HepG2 (cell line): ENCODE measurements around the gene MTA1. TPM values are rescaled to one million over a fixed set of nuclear protein-coding genes. Genes with fewer than 3 reads are reported as not detected.

ENCODE experiments used
- ATAC-seq: fragments of 200-7000 bp; cut with Tn5 transposase; 3 replicates; pipeline ENCODE4 v1.9.1; 2020; ENCODE audit warnings: mild to moderate bottlenecking, moderate library complexity
- BruUV-seq: library from RNA; stranded (reverse); fragments of 400-500 nt; replicated peaks from 2 replicates; lab custom pipeline; 2021; lab: Mats Ljungman, UMichigan
- CTCF ChIA-PET: fragments of 300-600 bp; formaldehyde crosslinking; extraction: SDS; loops from one replicate; lab custom pipeline; 2021; ENCODE audit warnings: low total read pairs, inconsistent platforms, low intra/inter-chr PET ratio; lab: Yijun Ruan, JAX
- POLR2A ChIA-PET: fragments of 350-600 bp; sonication (Branson Sonifier 250); formaldehyde crosslinking; loops from one replicate; lab custom pipeline; 2020; ENCODE audit warnings: antibody characterized with exemption, inconsistent platforms; lab: Yijun Ruan, JAX
- DNase-seq: peaks from one replicate; pipeline ENCODE4 v3.0.0-alpha.2; 2015; ENCODE audit warnings: low spot score
- FAIRE-seq: peaks from 3 replicates; lab custom pipeline; 2011; peaks lifted over from hg19 to GRCh38; lab: Jason Lieb, UNC
- H2AFZ ChIP-seq: one replicate; pipeline ENCODE4 v1.6.1; 2011; ENCODE audit warnings: low read length, inconsistent platforms
- H3K27ac ChIP-seq: fragments of 300-600 bp; 3 replicates; pipeline ENCODE4 v1.8.0; 2011; ENCODE audit warnings: mixed run types, mild to moderate bottlenecking, mixed read lengths, low read length, inconsistent platforms; ENCODE audit not compliant: insufficient read depth; ENCODE audit errors: extremely low read length
- H3K27me3 ChIP-seq, 2 experiments: fragments of 200-600 bp in 1 of 2; 2 replicates in 1 of 2; 3 replicates in 1 of 2; pipeline versions ENCODE4 v1.6.0 to v1.8.0; 2011; ENCODE audit warnings: low read length in 2 of 2, mild to moderate bottlenecking in 2 of 2, moderate library complexity in 2 of 2, inconsistent platforms in 1 of 2; ENCODE audit not compliant: insufficient read depth in 2 of 2, control insufficient read depth in 1 of 2
- H3K36me3 ChIP-seq, 2 experiments: fragments of 200-600 bp in 1 of 2; replicated peaks in 1 of 2; 2 replicates in 1 of 2; 3 replicates in 1 of 2; pipeline versions ENCODE4 v1.5.1 to v1.8.0; 2011; ENCODE audit warnings: low read length in 2 of 2, inconsistent platforms in 1 of 2; ENCODE audit not compliant: insufficient read depth in 2 of 2, control insufficient read depth in 1 of 2
- H3K4me1 ChIP-seq: 2 replicates; pipeline ENCODE4 v1.5.1; 2012; ENCODE audit warnings: low read length, inconsistent platforms; ENCODE audit not compliant: insufficient read depth
- H3K4me2 ChIP-seq: 2 replicates; pipeline ENCODE4 v1.6.0; 2011; ENCODE audit warnings: low read depth, low read length, inconsistent platforms
- H3K4me3 ChIP-seq, 3 experiments: fragments of 200-600 bp in 1 of 3; sonication (generic), shearing (Covaris generic) in 1 of 3; replicated peaks in 1 of 3; 2 replicates each; pipeline ENCODE4 v1.5.1; 2011 to 2016; ENCODE audit warnings: low read length in 3 of 3, inconsistent platforms in 2 of 3, low read depth in 2 of 3, mild to moderate bottlenecking in 2 of 3, control low read depth in 1 of 3, mixed read lengths in 1 of 3; ENCODE audit not compliant: insufficient read depth in 1 of 3
- H3K79me2 ChIP-seq: one replicate; pipeline ENCODE4 v1.6.1; 2011; ENCODE audit warnings: low read length, inconsistent platforms; ENCODE audit not compliant: insufficient read depth
- H3K9ac ChIP-seq: 2 replicates; pipeline ENCODE4 v1.6.0; 2011; ENCODE audit warnings: mild to moderate bottlenecking, low read depth, low read length, inconsistent platforms; ENCODE audit not compliant: insufficient read depth
- H3K9me3 ChIP-seq: 2 replicates; pipeline ENCODE4 v1.5.1; 2012; ENCODE audit warnings: mild to moderate bottlenecking, low read length
- H4K20me1 ChIP-seq: 2 replicates; pipeline ENCODE4 v1.6.0; 2011; ENCODE audit warnings: inconsistent platforms, mild to moderate bottlenecking, low read length, moderate library complexity; ENCODE audit not compliant: insufficient read depth
- AGO2 ChIP-seq: fragments of 200-400 bp; formaldehyde crosslinking; optimal IDR thresholded peaks from 2 replicates; pipeline ENCODE3; 2017; ENCODE audit warnings: mild to moderate bottlenecking, low read depth, low read length, moderate library complexity
- ARHGAP35 ChIP-seq: sonication (generic); formaldehyde crosslinking; IDR thresholded peaks from 2 replicates; pipeline ENCODE4 v1.9.0; 2022; ENCODE audit warnings: mild to moderate bottlenecking, inconsistent platforms, moderate library complexity, missing genetic modification reagents, borderline replicate concordance
- ATF7-NPFF ChIP-seq: sonication (generic); formaldehyde crosslinking; IDR thresholded peaks from 2 replicates; pipeline ENCODE4 v1.8.1; 2023; ENCODE audit warnings: mild to moderate bottlenecking, low read depth, missing genetic modification reagents, moderate library complexity
- BRD4 ChIP-seq: sonication (generic); formaldehyde crosslinking; IDR thresholded peaks from 2 replicates; pipeline ENCODE4 v1.4.0; 2020; ENCODE audit warnings: missing genetic modification reagents
- PCBP2 ChIP-seq: fragments of 200-400 bp; formaldehyde crosslinking; optimal IDR thresholded peaks from 2 replicates; pipeline ENCODE3; 2018; ENCODE audit warnings: low read length, low read depth; ENCODE audit not compliant: poor library complexity, severe bottlenecking
- SP2 ChIP-seq: sonication (generic); formaldehyde crosslinking; IDR thresholded peaks from 2 replicates; pipeline ENCODE4 v1.5.1; 2020; ENCODE audit warnings: mild to moderate bottlenecking, missing genetic modification reagents
- ZBTB8A ChIP-seq: sonication (generic); formaldehyde crosslinking; IDR thresholded peaks from 2 replicates; pipeline ENCODE4 v1.4.0; 2020; ENCODE audit warnings: mild to moderate bottlenecking, low read depth, missing genetic modification reagents, borderline replicate concordance
- ZFP90 ChIP-seq: sonication (generic); formaldehyde crosslinking; IDR thresholded peaks from 2 replicates; pipeline ENCODE4 v1.8.0; 2022; ENCODE audit warnings: missing genetic modification reagents, mild to moderate bottlenecking, inconsistent platforms, borderline replicate concordance
- ZNF292 ChIP-seq: sonication (generic); formaldehyde crosslinking; IDR thresholded peaks from 2 replicates; pipeline ENCODE4 v1.8.1; 2022; ENCODE audit warnings: mild to moderate bottlenecking, low read depth, missing genetic modification reagents, borderline replicate concordance
- ZNF317 ChIP-seq: sonication (generic); formaldehyde crosslinking; IDR thresholded peaks from 2 replicates; pipeline ENCODE4 v1.5.0; 2020; ENCODE audit warnings: mild to moderate bottlenecking, missing genetic modification reagents
- ZNF616 ChIP-seq: sonication (generic); formaldehyde crosslinking; IDR thresholded peaks from 2 replicates; pipeline ENCODE4 v1.5.0; 2020; ENCODE audit warnings: low read depth, mild to moderate bottlenecking, missing genetic modification reagents
- ZNF709 ChIP-seq: sonication (generic); formaldehyde crosslinking; IDR thresholded peaks from 2 replicates; pipeline ENCODE4 v1.5.0; 2020; ENCODE audit warnings: mild to moderate bottlenecking, missing genetic modification reagents
- ZNF788 ChIP-seq: sonication (generic); formaldehyde crosslinking; IDR thresholded peaks from 2 replicates; pipeline ENCODE4 v1.5.0; 2020; ENCODE audit warnings: mild to moderate bottlenecking, missing genetic modification reagents, borderline replicate concordance
- WGBS: methylation state at CpG from one replicate; pipeline ENCODE4 v1.1.6; 2017; ENCODE audit warnings: low lambda C conversion rate; 5-methylcytosine and 5-hydroxymethylcytosine counted together
- in situ Hi-C: cut with HindIII; loops from 2 replicates; pipeline ENCODE4 v1.10.0; 2017; ENCODE audit warnings: low pct_unique_long_range_greater_than_20kb; ENCODE audit not compliant: extremely low pct_ligation_motif_present
- intact Hi-C: fragments of 100-400 bp; cut with micrococcal nuclease; formaldehyde crosslinking; loops from one replicate; pipeline ENCODE4 v1.10.0; 2022; ENCODE audit not compliant: unreplicated experiment
- polyA plus RNA-seq, 8 experiments: library from polyadenylated mRNA; depleted of rRNA in 3 of 8; stranded (reverse) in 7 of 8; unstranded in 1 of 8; fragments of >200 nt; fragmentation: Illumina TruSeq in 4 of 8; extraction: Trizol in 4 of 8; gene quantifications; 2 replicates each; pipeline versions ENCODE4 v1.2.1 to v1.2.3, GENCODE V29; 2011 to 2016; ENCODE audit warnings: low read depth in 4 of 8, missing spikeins in 1 of 8, mixed read lengths in 1 of 8; ENCODE audit not compliant: insufficient read depth in 1 of 8
- total RNA-seq, 5 experiments: library from RNA; depleted of rRNA; stranded (reverse); fragments of >200 nt; fragmentation: Illumina TruSeq; extraction: Trizol; gene quantifications; 2 replicates each; pipeline ENCODE4 v1.2.3, GENCODE V29; 2016; ENCODE audit warnings: low read depth in 1 of 5
- TF ChIP-seq, protein P1 (sequence below): sonication (generic); formaldehyde crosslinking; conservative IDR thresholded peaks from 2 replicates; pipeline ENCODE4 v1.8.0; 2022; ENCODE audit warnings: missing genetic modification reagents
- TF ChIP-seq, protein P2 (sequence below): IDR thresholded peaks from 2 replicates; pipeline ENCODE4 v1.4.0; 2020; ENCODE audit warnings: mild to moderate bottlenecking, missing genetic modification reagents
- TF ChIP-seq, protein P3 (sequence below): sonication (generic); formaldehyde crosslinking; IDR thresholded peaks from 2 replicates; pipeline ENCODE4 v1.8.1; 2023; ENCODE audit warnings: mild to moderate bottlenecking, missing genetic modification reagents

Gene MTA1
- total and polyA plus RNA-seq, 2 of the 13 experiments (the other 11 are each of a cell fraction or from before 2014, with no cell fraction given): 35.2 to 85.8 TPM

DNA sequence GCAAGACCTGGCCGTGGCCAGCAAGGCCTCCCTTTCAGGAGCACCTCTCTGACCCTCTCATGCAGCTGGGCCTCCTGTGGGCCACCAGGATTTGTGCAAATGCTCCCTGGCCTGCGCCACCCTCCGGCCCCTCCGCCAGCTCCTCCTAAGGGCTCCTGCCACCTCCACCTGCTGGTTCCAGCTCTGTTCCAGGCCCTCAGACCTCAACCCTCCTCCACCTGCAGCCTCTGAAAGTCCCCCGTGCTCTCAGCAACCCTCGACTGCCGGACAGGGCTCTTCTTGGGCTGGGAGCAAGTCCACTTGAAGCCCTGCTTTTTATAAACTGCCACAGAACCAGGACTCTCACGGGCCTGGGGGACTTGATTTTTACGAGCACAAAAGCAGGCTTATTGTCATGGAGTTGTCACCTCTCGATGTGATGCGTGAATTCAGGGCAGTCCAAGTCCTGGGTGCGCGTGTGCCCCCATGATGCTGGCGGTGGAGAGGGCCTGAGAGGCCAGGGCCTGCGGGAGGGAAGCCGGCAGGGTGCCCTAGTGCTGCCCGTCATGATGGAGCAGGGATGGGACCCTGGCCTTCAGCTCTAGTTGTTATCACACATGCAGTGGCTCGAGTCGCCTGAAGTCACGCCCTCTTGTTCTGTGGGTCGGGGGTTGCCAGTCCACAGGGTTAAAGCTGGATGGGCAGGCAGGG lies 80.6 kb downstream of the MTA1 start:
- BruUV-seq: TSS peak; percentile 36
- Histone ChIP-seq H3K4me3 (peak overlapping the region in 1 of 3 experiments; percentile 52; a peak in 2 of 6 replicates), H2AFZ (no peak overlapping the region), H3K4me1 (peaks cover 92% of the 10 kb centered on the region), H3K27ac (peak overlapping the region; percentile 96), H3K9ac (peak overlapping the region; percentile 79), H4K20me1 (no peaks in the 10 kb centered on the region), H3K27me3 (peaks cover 0 to 3% of the 10 kb centered on the region in 2 experiments; a peak in 3 of 5 replicates), H3K79me2 (peaks cover 13% of the 10 kb centered on the region), H3K4me2 (peak overlapping the region; percentile 67), H3K9me3 (no peaks in the 10 kb centered on the region), H3K36me3 (no peaks in the 10 kb centered on the region)
- POLR2A ChIA-PET: interaction anchor here (1.1 to 1.8 kb wide), 5 partner anchors 8 to 28 kb away, joined by 3 to 8 read pairs (median 5); partner anchors contain the start of gene TMEM121
- FAIRE-seq (no peak), DNase-seq (no peak), ATAC-seq (no peak)
- in situ Hi-C loops: no loop called here
- intact Hi-C loops: no loop called here
- CTCF ChIA-PET: no interaction called here
- 54% methylated on average over 10 of the region's 21 CpGs for WGBS
- peak; percentile 34 for TF ChIP-seq SP2 (CRISPR knock-in tag)
- TF ChIP-seq AGO2: peak; percentile 72
- no peak for TF ChIP-seq ZFP90 (CRISPR knock-in tag)
- TF ChIP-seq ZNF292 (CRISPR knock-in tag): no peak
- 0 out of 2 replicates have a peak, but pooled peaks have one; percentile 11 for TF ChIP-seq ARHGAP35
- TF ChIP-seq PCBP2: no peak
- TF ChIP-seq ATF7-NPFF: no peak
- TF ChIP-seq ZNF788: 0 out of 2 replicates have a peak, but pooled peaks have one; percentile 19
- peak; percentile 32; the same call in 1 of the 2 replicates for TF ChIP-seq ZNF616
- TF ChIP-seq, protein P1, sequence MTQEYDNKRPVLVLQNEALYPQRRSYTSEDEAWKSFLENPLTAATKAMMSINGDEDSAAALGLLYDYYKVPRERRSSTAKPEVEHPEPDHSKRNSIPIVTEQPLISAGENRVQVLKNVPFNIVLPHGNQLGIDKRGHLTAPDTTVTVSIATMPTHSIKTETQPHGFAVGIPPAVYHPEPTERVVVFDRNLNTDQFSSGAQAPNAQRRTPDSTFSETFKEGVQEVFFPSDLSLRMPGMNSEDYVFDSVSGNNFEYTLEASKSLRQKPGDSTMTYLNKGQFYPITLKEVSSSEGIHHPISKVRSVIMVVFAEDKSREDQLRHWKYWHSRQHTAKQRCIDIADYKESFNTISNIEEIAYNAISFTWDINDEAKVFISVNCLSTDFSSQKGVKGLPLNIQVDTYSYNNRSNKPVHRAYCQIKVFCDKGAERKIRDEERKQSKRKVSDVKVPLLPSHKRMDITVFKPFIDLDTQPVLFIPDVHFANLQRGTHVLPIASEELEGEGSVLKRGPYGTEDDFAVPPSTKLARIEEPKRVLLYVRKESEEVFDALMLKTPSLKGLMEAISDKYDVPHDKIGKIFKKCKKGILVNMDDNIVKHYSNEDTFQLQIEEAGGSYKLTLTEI (CRISPR knock-in tag): no peak
- TF ChIP-seq, protein P2, sequence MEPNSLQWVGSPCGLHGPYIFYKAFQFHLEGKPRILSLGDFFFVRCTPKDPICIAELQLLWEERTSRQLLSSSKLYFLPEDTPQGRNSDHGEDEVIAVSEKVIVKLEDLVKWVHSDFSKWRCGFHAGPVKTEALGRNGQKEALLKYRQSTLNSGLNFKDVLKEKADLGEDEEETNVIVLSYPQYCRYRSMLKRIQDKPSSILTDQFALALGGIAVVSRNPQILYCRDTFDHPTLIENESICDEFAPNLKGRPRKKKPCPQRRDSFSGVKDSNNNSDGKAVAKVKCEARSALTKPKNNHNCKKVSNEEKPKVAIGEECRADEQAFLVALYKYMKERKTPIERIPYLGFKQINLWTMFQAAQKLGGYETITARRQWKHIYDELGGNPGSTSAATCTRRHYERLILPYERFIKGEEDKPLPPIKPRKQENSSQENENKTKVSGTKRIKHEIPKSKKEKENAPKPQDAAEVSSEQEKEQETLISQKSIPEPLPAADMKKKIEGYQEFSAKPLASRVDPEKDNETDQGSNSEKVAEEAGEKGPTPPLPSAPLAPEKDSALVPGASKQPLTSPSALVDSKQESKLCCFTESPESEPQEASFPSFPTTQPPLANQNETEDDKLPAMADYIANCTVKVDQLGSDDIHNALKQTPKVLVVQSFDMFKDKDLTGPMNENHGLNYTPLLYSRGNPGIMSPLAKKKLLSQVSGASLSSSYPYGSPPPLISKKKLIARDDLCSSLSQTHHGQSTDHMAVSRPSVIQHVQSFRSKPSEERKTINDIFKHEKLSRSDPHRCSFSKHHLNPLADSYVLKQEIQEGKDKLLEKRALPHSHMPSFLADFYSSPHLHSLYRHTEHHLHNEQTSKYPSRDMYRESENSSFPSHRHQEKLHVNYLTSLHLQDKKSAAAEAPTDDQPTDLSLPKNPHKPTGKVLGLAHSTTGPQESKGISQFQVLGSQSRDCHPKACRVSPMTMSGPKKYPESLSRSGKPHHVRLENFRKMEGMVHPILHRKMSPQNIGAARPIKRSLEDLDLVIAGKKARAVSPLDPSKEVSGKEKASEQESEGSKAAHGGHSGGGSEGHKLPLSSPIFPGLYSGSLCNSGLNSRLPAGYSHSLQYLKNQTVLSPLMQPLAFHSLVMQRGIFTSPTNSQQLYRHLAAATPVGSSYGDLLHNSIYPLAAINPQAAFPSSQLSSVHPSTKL (CRISPR knock-in tag): no peak
- peak; percentile 21; the same call in 1 of the 2 replicates for TF ChIP-seq BRD4
- no peak for TF ChIP-seq ZNF709 (CRISPR knock-in tag)
- TF ChIP-seq, protein P3, sequence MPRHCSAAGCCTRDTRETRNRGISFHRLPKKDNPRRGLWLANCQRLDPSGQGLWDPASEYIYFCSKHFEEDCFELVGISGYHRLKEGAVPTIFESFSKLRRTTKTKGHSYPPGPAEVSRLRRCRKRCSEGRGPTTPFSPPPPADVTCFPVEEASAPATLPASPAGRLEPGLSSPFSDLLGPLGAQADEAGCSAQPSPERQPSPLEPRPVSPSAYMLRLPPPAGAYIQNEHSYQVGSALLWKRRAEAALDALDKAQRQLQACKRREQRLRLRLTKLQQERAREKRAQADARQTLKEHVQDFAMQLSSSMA: 0 out of 2 replicates have a peak, but pooled peaks have one; percentile 10
- no peak for TF ChIP-seq ZBTB8A
- TF ChIP-seq ZNF317 (CRISPR knock-in tag): no peak
